HEK293 (cell line): ENCODE results near the gene CLCF1.

ENCODE experiments used
- CTCF ChIA-PET: fragments of 350-600 bp; formaldehyde crosslinking; extraction: SDS; loops from one replicate; lab custom pipeline; 2021; ENCODE audit warnings: antibody characterized with exemption; lab: Yijun Ruan, JAX
- POLR2A ChIA-PET: fragments of 300-600 bp; formaldehyde crosslinking; extraction: SDS; loops from one replicate; lab custom pipeline; 2020; ENCODE audit warnings: antibody characterized with exemption, inconsistent platforms; lab: Yijun Ruan, JAX
- H3K27ac ChIP-seq: fragments of 200-500 bp; sonication (Bioruptor generic); 2 replicates; pipeline ENCODE4 v1.5.1; 2014; ENCODE audit warnings: low read depth, low read length, control low read depth, inconsistent platforms; ENCODE audit errors: extremely low read depth
- H3K36me3 ChIP-seq, 2 experiments: fragments of 200-500 bp in 1 of 2; sonication (Bioruptor generic) in 1 of 2; 1 replicate in 1 of 2; 2 replicates in 1 of 2; pipeline ENCODE4 v1.5.1; 2014 to 2017; ENCODE audit warnings: inconsistent platforms in 2 of 2, low read length in 2 of 2; ENCODE audit not compliant: control insufficient read depth in 2 of 2, insufficient read depth in 1 of 2
- H3K4me1 ChIP-seq: fragments of 200-500 bp; sonication (Bioruptor generic); 2 replicates; pipeline ENCODE4 v1.5.1; 2014; ENCODE audit warnings: mild to moderate bottlenecking, low read length, inconsistent platforms; ENCODE audit not compliant: control insufficient read depth, insufficient read depth
- H3K4me3 ChIP-seq: 2 replicates; pipeline ENCODE4 v1.5.1; 2011; ENCODE audit warnings: low read depth, mild to moderate bottlenecking, control low read depth, low read length, moderate library complexity
- H3K9me3 ChIP-seq: fragments of 200-500 bp; sonication (Bioruptor generic); 2 replicates; pipeline ENCODE4 v1.5.1; 2014; ENCODE audit warnings: low read depth, low read length, inconsistent platforms; ENCODE audit not compliant: control insufficient read depth, insufficient read depth
- BCL11B ChIP-seq: fragments of 450-650 bp; formaldehyde crosslinking; IDR thresholded peaks from 2 replicates; pipeline ENCODE4 v1.5.1; 2016; ENCODE audit warnings: low read depth, missing biosample characterization, missing genetic modification characterization
- EGR2 ChIP-seq: fragments of 450-650 bp; formaldehyde crosslinking; IDR thresholded peaks from 2 replicates; pipeline ENCODE4 v1.5.1; 2016; ENCODE audit warnings: low read depth, missing biosample characterization, missing genetic modification characterization
- OVOL3 ChIP-seq: fragments of 450-650 bp; formaldehyde crosslinking; IDR thresholded peaks from 2 replicates; pipeline ENCODE4 v1.5.1; 2016; ENCODE audit warnings: missing biosample characterization, missing genetic modification characterization
- PATZ1 ChIP-seq: fragments of 450-650 bp; formaldehyde crosslinking; IDR thresholded peaks from 2 replicates; pipeline ENCODE4 v1.5.1; 2016; ENCODE audit warnings: missing biosample characterization, missing genetic modification characterization
- PRDM2 ChIP-seq: fragments of 450-650 bp; formaldehyde crosslinking; IDR thresholded peaks from 2 replicates; pipeline ENCODE4 v1.5.1; 2016; ENCODE audit warnings: missing biosample characterization, missing genetic modification characterization, borderline replicate concordance
- SALL2 ChIP-seq: fragments of 450-650 bp; formaldehyde crosslinking; IDR thresholded peaks from 2 replicates; pipeline ENCODE4 v1.5.0; 2017; ENCODE audit warnings: missing biosample characterization, mild to moderate bottlenecking, missing genetic modification characterization, borderline replicate concordance
- SP2 ChIP-seq: fragments of 450-650 bp; formaldehyde crosslinking; IDR thresholded peaks from 2 replicates; pipeline ENCODE4 v1.5.1; 2016; ENCODE audit warnings: missing biosample characterization, missing genetic modification characterization
- ZFHX2 ChIP-seq: fragments of 450-650 bp; formaldehyde crosslinking; conservative IDR thresholded peaks from 2 replicates; pipeline ENCODE4 v1.5.1; 2016; ENCODE audit warnings: missing biosample characterization, missing genetic modification characterization
- ZNF114 ChIP-seq: fragments of 450-650 bp; formaldehyde crosslinking; IDR thresholded peaks from 2 replicates; pipeline ENCODE4 v1.5.0; 2017; ENCODE audit warnings: missing biosample characterization, missing genetic modification characterization
- ZNF121 ChIP-seq: fragments of 450-650 bp; formaldehyde crosslinking; IDR thresholded peaks from 2 replicates; pipeline ENCODE4 v1.5.1; 2016; ENCODE audit warnings: missing biosample characterization, missing genetic modification characterization
- ZNF157 ChIP-seq: fragments of 450-650 bp; formaldehyde crosslinking; IDR thresholded peaks from 2 replicates; pipeline ENCODE4 v1.5.1; 2016; ENCODE audit warnings: missing biosample characterization, missing genetic modification characterization
- ZNF169 ChIP-seq: fragments of 450-650 bp; formaldehyde crosslinking; IDR thresholded peaks from 2 replicates; pipeline ENCODE4 v1.5.1; 2016; ENCODE audit warnings: missing biosample characterization, missing genetic modification characterization
- ZNF174 ChIP-seq: fragments of 450-650 bp; formaldehyde crosslinking; IDR thresholded peaks from 2 replicates; pipeline ENCODE4 v1.5.0; 2017; ENCODE audit warnings: missing biosample characterization, mild to moderate bottlenecking, missing genetic modification characterization
- ZNF214 ChIP-seq: fragments of 450-650 bp; formaldehyde crosslinking; IDR thresholded peaks from 2 replicates; pipeline ENCODE4 v1.5.1; 2017; ENCODE audit warnings: missing biosample characterization, mild to moderate bottlenecking, missing genetic modification characterization, borderline replicate concordance
- ZNF324 ChIP-seq: fragments of 450-650 bp; formaldehyde crosslinking; IDR thresholded peaks from 2 replicates; pipeline ENCODE4 v1.5.1; 2016; ENCODE audit warnings: missing biosample characterization, missing genetic modification characterization
- ZNF341 ChIP-seq: fragments of 450-650 bp; formaldehyde crosslinking; IDR thresholded peaks from 2 replicates; pipeline ENCODE4; 2016; ENCODE audit warnings: low read depth, missing biosample characterization, missing genetic modification characterization
- ZNF398 ChIP-seq: fragments of 450-650 bp; formaldehyde crosslinking; IDR thresholded peaks from 2 replicates; pipeline ENCODE4 v1.5.1; 2017; ENCODE audit warnings: missing biosample characterization, missing genetic modification characterization
- ZNF433 ChIP-seq: fragments of 450-650 bp; formaldehyde crosslinking; IDR thresholded peaks from 2 replicates; pipeline ENCODE4 v1.5.1; 2016; ENCODE audit warnings: missing biosample characterization, missing genetic modification characterization, low read depth
- ZNF488 ChIP-seq: fragments of 450-650 bp; formaldehyde crosslinking; IDR thresholded peaks from 2 replicates; pipeline ENCODE4 v1.5.1; 2016; ENCODE audit warnings: missing biosample characterization, missing genetic modification characterization
- ZNF560 ChIP-seq: fragments of 450-650 bp; formaldehyde crosslinking; IDR thresholded peaks from 2 replicates; pipeline ENCODE4 v1.5.1; 2017; ENCODE audit warnings: missing biosample characterization, missing genetic modification characterization, borderline replicate concordance
- ZNF571 ChIP-seq: fragments of 450-650 bp; formaldehyde crosslinking; IDR thresholded peaks from 2 replicates; pipeline ENCODE4 v1.5.0; 2017; ENCODE audit warnings: missing biosample characterization, missing genetic modification characterization
- ZNF623 ChIP-seq: fragments of 450-650 bp; formaldehyde crosslinking; IDR thresholded peaks from 2 replicates; pipeline ENCODE4 v1.5.1; 2016; ENCODE audit warnings: missing biosample characterization, missing genetic modification characterization
- ZNF624 ChIP-seq: fragments of 450-650 bp; formaldehyde crosslinking; IDR thresholded peaks from 2 replicates; pipeline ENCODE4 v1.5.1; 2017; ENCODE audit warnings: missing biosample characterization, missing genetic modification characterization
- ZNF664 ChIP-seq: fragments of 450-650 bp; formaldehyde crosslinking; IDR thresholded peaks from 2 replicates; pipeline ENCODE4 v1.5.1; 2016; ENCODE audit warnings: missing biosample characterization, missing genetic modification characterization
- ZSCAN23 ChIP-seq: fragments of 450-650 bp; formaldehyde crosslinking; IDR thresholded peaks from 2 replicates; pipeline ENCODE4 v1.5.1; 2016; ENCODE audit warnings: missing biosample characterization, missing genetic modification characterization

Gene CLCF1

GRCh38 chr11:67375320-67376055 lies 2.1 kb upstream of the CLCF1 start:
- ChIA-PET CTCF (interaction anchor here (3.0 to 30.4 kb wide), 3 partner anchors 6 to 29 kb away, joined by 10 to 898 read pairs (median 898); partner anchors contain the start of genes CLCF1, POLD4 and RAD9A), POLR2A (interaction anchor here (1.2 to 4.2 kb wide), 2 partner anchors 17 to 21 kb away, joined by 7 to 30 read pairs; partner anchors contain the start of gene POLD4)
- TF ChIP-seq SALL2 (tag by site-specific recombination) (no peak), OVOL3 (tag by site-specific recombination) (no peak), ZNF433 (tag by site-specific recombination) (no peak), ZNF214 (tag by site-specific recombination) (no peak), ZNF398 (tag by site-specific recombination) (peak; percentile 76), EGR2 (peak; percentile 73), PATZ1 (tag by site-specific recombination) (0 out of 2 replicates have a peak, but pooled peaks have one; percentile 17), ZNF571 (tag by site-specific recombination) (no peak), ZFHX2 (tag by site-specific recombination) (peak; percentile 65; the same call in 1 of the 2 replicates), ZNF624 (tag by site-specific recombination) (no peak), ZSCAN23 (no peak), ZNF114 (tag by site-specific recombination) (no peak), ZNF169 (tag by site-specific recombination) (no peak), ZNF174 (tag by site-specific recombination) (no peak), ZNF324 (tag by site-specific recombination) (no peak), ZNF560 (no peak), SP2 (peak; percentile 19; the same call in 1 of the 2 replicates), PRDM2 (no peak), ZNF121 (tag by site-specific recombination) (no peak), ZNF488 (no peak), ZNF623 (no peak), BCL11B (tag by site-specific recombination) (no peak), ZNF664 (tag by site-specific recombination) (no peak), ZNF341 (no peak), ZNF157 (tag by site-specific recombination) (no peak)
- TF ChIP-seq, all 188 proteins: peak for 5
- H3K4me3 ChIP-seq: no peak overlapping the region
- H3K27ac ChIP-seq: no peak overlapping the region
- no peaks in the 10 kb centered on the region for H3K9me3 ChIP-seq
- no peaks in the 10 kb centered on the region for H3K36me3 ChIP-seq
- H3K4me1 ChIP-seq: peaks cover 3% of the 10 kb centered on the region; the same call in 1 of the 2 replicates
